Parathyroid adenoma (tissue), 2 donors: ENCODE data around the gene CSTPP1.

Source experiments
- H2AFZ ChIP-seq: fragments of 300-600 bp; sonication (generic); one replicate; pipeline ENCODE4 v1.7.0; 2017; ENCODE audit warnings: antibody characterized with exemption, mild to moderate bottlenecking
- H3K27ac ChIP-seq: fragments of 300-600 bp; sonication (generic); one replicate; pipeline ENCODE4 v1.7.0; 2017
- H3K27me3 ChIP-seq: fragments of 300-600 bp; sonication (generic); one replicate; pipeline ENCODE4 v1.7.0; 2017; ENCODE audit warnings: low read length; ENCODE audit not compliant: control insufficient read depth, insufficient read depth
- H3K36me3 ChIP-seq: fragments of 300-600 bp; sonication (generic); one replicate; pipeline ENCODE4 v1.7.0; 2017; ENCODE audit warnings: low read length; ENCODE audit not compliant: control insufficient read depth, insufficient read depth
- H3K4me1 ChIP-seq: fragments of 300-600 bp; sonication (generic); one replicate; pipeline ENCODE4 v1.7.0; 2017; ENCODE audit warnings: control low read depth
- H3K4me2 ChIP-seq: fragments of 300-600 bp; sonication (generic); one replicate; pipeline ENCODE4 v1.7.0; 2017; ENCODE audit warnings: low read length
- H3K4me3 ChIP-seq: fragments of 300-600 bp; sonication (generic); one replicate; pipeline ENCODE4 v1.7.0; 2017; ENCODE audit warnings: low read depth, low read length
- H3K79me2 ChIP-seq: fragments of 300-600 bp; sonication (generic); one replicate; pipeline ENCODE4 v1.7.0; 2017; ENCODE audit warnings: control low read depth
- H3K9ac ChIP-seq: fragments of 300-600 bp; sonication (generic); one replicate; pipeline ENCODE4 v1.7.0; 2017; ENCODE audit warnings: mild to moderate bottlenecking
- H3K9me3 ChIP-seq: fragments of 300-600 bp; sonication (generic); one replicate; pipeline ENCODE4 v1.7.0; 2017; ENCODE audit warnings: low read length; ENCODE audit not compliant: control insufficient read depth
- CTCF ChIP-seq: fragments of 300-600 bp; sonication (generic); IDR thresholded peaks from one replicate; pipeline ENCODE4 v1.7.0; 2017; ENCODE audit warnings: antibody characterized with exemption, mild to moderate bottlenecking
- donor health status: primary hyperparathyroidism.

CSTPP1 gene

GRCh38 chr11:47147250-47147649 is 210.7 kb downstream of the CSTPP1 start:
- TF ChIP-seq CTCF = no peak
- no peaks in the 10 kb centered on the region for H3K4me1 ChIP-seq
- no peak overlapping the region for H3K27ac ChIP-seq
- H3K36me3 ChIP-seq = no peaks in the 10 kb centered on the region
- no peaks in the 10 kb centered on the region for H3K79me2 ChIP-seq
- no peak overlapping the region for H3K9ac ChIP-seq
- no peaks in the 10 kb centered on the region for H3K27me3 ChIP-seq
- H3K4me3 ChIP-seq = no peak overlapping the region
- no peak overlapping the region for H2AFZ ChIP-seq
- H3K4me2 ChIP-seq = no peak overlapping the region
- H3K9me3 ChIP-seq = no peaks in the 10 kb centered on the region

GRCh38 chr11:47147681-47148080 is 211.1 kb downstream of the CSTPP1 start:
- Histone ChIP-seq H3K4me3 (no peak overlapping the region), H3K27ac (no peak overlapping the region), H3K79me2 (no peaks in the 10 kb centered on the region), H3K9me3 (no peaks in the 10 kb centered on the region), H3K36me3 (no peaks in the 10 kb centered on the region), H2AFZ (no peak overlapping the region), H3K4me2 (no peak overlapping the region), H3K4me1 (no peaks in the 10 kb centered on the region), H3K27me3 (no peaks in the 10 kb centered on the region), H3K9ac (no peak overlapping the region)
- no peak for TF ChIP-seq CTCF

- H3K79me2 ChIP-seq = no peaks in the 10 kb centered on the region
- no peak overlapping the region for H3K9ac ChIP-seq
- TF ChIP-seq CTCF = no peak
- H3K27me3 ChIP-seq = no peaks in the 10 kb centered on the region
- H3K27ac ChIP-seq = no peak overlapping the region
- no peaks in the 10 kb centered on the region for H3K36me3 ChIP-seq
- H3K9me3 ChIP-seq = no peaks in the 10 kb centered on the region
- H3K4me2 ChIP-seq = no peak overlapping the region
- no peaks in the 10 kb centered on the region for H3K4me1 ChIP-seq
- no peak overlapping the region for H3K4me3 ChIP-seq
- H2AFZ ChIP-seq = no peak overlapping the region
Measured at GRCh38 chr11:47148270-47148669, 211.7 kb downstream of the CSTPP1 start.

- no peaks in the 10 kb centered on the region for H3K79me2 ChIP-seq
- no peak overlapping the region for H3K27ac ChIP-seq
- no peaks in the 10 kb centered on the region for H3K9me3 ChIP-seq
- H3K9ac ChIP-seq = no peak overlapping the region
- H3K4me1 ChIP-seq = no peaks in the 10 kb centered on the region
- no peak overlapping the region for H2AFZ ChIP-seq
- no peaks in the 10 kb centered on the region for H3K27me3 ChIP-seq
- H3K4me3 ChIP-seq = no peak overlapping the region
- H3K4me2 ChIP-seq = no peak overlapping the region
- TF ChIP-seq CTCF = no peak
- no peaks in the 10 kb centered on the region for H3K36me3 ChIP-seq
Measured at GRCh38 chr11:47148903-47149531, 212.5 kb downstream of the CSTPP1 start.

- no peak overlapping the region for H3K4me3 ChIP-seq
- H3K36me3 ChIP-seq = no peaks in the 10 kb centered on the region
- H2AFZ ChIP-seq = no peak overlapping the region
- no peaks in the 10 kb centered on the region for H3K27me3 ChIP-seq
- no peaks in the 10 kb centered on the region for H3K4me1 ChIP-seq
- H3K4me2 ChIP-seq = no peak overlapping the region
- no peak for TF ChIP-seq CTCF
- H3K9me3 ChIP-seq = no peaks in the 10 kb centered on the region
- H3K79me2 ChIP-seq = no peaks in the 10 kb centered on the region
- no peak overlapping the region for H3K27ac ChIP-seq
- no peak overlapping the region for H3K9ac ChIP-seq
Measured at GRCh38 chr11:47149782-47150181, 213.2 kb downstream of the CSTPP1 start.
